GM06990 (cell line): ENCODE results near the gene ITPK1.

Source experiments
- DNase-seq: peaks from one replicate; pipeline ENCODE4 v3.0.0-alpha.2; 2011; ENCODE audit not compliant: insufficient read length; ENCODE audit errors: extremely low read depth
- H3K27me3 ChIP-seq: replicated peaks from 2 replicates; pipeline ENCODE4 v1.6.0; 2011; ENCODE audit warnings: low read length; ENCODE audit not compliant: control insufficient read depth, insufficient read depth
- H3K36me3 ChIP-seq: 2 replicates; pipeline ENCODE4 v1.5.1; 2011; ENCODE audit warnings: low read length; ENCODE audit not compliant: control insufficient read depth, insufficient read depth
- H3K4me3 ChIP-seq: replicated peaks from 2 replicates; pipeline ENCODE4 v1.5.1; 2011; ENCODE audit warnings: low read depth, mild to moderate bottlenecking, control low read depth, low read length
- CTCF ChIP-seq: IDR thresholded peaks from 2 replicates; pipeline ENCODE4 v1.5.1; 2011; ENCODE audit warnings: low read length, control low read depth, mild to moderate bottlenecking, inconsistent platforms; ENCODE audit not compliant: insufficient read depth, poor library complexity, severe bottlenecking

The ITPK1 gene

DNA sequence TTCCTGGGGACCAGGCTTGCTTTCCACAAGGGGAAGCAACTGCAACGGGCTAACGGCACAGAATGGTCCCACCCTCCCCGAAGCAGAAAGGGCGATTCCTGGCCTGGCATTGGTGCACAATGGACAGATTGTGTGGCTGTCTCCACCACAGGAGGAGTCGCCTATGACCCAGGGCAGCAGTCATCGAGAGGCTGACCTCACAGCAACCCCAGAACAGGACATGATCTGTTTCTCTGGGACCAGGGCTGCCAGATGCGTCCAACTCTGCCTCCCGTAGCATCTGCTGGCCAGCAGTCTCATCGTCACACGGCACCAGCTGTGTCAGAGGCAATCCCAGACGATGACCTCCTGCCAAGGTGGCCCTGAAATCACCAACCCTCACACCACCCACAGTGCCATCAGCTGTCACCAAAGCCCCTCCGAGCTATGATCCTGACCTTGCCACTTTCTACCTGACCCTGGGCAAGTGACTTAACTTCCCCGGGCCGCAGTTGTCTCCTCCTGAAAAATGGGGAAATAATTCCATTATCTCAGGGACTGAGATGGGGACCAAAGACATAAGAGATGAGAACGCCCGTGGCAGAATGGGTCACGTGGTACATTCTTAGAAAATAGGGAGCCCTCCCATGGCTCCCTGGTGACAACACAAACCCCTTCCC lies 106.1 kb downstream of the ITPK1 start:
- no peak for DNase-seq
- H3K36me3 ChIP-seq = no peaks in the 10 kb centered on the region; the same call in 1 of the 2 replicates
- no peaks in the 10 kb centered on the region for H3K27me3 ChIP-seq
- no peak for TF ChIP-seq CTCF
- H3K4me3 ChIP-seq = no peak overlapping the region

DNA sequence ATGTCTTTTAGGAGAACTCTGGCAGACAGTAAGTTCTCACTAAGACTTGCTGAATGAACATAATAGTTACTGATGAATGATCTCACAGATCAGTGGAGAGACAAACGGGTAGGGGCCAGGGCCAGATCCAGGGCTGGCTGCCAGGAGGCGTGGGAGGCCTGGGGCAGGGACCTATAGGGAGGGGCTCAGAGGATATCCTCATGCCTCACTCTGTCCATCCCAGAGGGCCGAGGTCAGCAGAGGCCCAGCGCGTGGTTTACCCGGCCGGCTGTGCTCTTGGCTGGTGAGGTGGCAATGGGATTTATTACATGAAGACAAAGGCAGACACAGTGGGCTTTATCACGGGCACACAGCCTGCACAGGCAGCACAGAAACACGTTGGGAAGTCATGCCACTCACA lies 107.3 kb downstream of the ITPK1 start:
- H3K4me3 ChIP-seq = no peak overlapping the region
- no peak for DNase-seq
- TF ChIP-seq CTCF = no peak
- no peaks in the 10 kb centered on the region; the same call in 1 of the 2 replicates for H3K36me3 ChIP-seq
- no peaks in the 10 kb centered on the region for H3K27me3 ChIP-seq

DNA sequence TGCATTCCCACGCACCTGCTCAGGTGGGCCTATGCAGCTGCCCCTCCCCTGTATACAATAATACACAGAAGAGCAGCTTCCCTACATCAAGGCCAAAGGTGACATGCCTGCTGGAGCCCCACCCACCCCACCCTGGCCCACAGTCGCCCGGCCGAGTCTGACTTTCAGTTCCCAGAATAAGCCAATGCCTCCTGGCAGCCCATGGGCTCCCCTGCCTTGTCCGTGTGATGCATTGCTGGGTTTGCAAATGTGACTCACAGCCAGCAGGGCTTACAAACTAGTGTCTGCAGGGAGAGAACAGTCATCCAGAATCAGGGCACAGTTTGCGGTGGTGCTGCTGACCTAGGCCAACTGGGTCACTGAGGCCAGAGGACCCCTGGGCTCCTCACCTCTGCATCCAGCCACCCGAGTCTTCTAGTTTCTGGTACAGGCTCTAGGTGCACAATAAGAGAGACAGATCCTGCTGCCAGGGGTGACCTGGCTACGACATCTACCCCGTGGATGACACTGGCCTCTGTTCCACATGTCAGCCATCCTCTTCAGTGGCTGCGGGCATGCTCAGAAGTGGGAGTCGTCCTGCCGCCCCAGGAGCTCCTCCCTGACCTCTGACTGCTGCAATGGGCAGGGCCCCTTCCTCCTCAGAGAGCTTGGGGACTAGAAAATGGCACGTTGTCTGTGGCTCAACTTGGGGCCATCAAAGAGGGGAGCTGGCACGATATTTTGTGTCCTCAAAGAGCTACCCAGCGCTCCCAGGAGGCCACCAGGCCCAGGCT lies 108.3 kb downstream of the ITPK1 start:
- TF ChIP-seq CTCF = no peak
- no peak overlapping the region for H3K4me3 ChIP-seq
- no peaks in the 10 kb centered on the region for H3K27me3 ChIP-seq
- no peaks in the 10 kb centered on the region; the same call in 1 of the 2 replicates for H3K36me3 ChIP-seq
- no peak for DNase-seq

DNA sequence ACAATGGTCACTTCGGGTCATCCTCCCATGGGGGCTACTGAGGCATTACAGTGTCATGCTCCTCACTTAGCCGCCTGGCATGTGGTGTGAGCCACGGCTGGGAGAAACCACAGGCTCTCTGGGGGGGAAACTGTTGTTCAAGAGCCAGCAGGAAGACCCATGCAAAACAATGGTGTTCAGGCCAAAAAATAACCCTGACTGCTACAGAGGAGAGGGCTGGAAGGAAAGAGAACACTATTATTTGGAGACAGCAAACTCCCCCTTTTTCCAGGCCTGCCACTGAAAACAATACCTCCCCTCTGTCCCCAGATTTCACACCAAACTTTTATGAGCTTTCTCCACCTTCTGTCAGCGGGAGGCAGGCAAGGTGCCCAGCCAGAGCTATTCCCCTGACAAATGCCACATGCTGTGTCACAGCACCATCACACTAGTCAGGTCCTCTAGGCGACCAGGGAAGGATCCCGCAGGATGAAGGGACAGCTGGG lies 109.1 kb downstream of the ITPK1 start:
- Histone ChIP-seq H3K27me3 (no peaks in the 10 kb centered on the region), H3K36me3 (no peaks in the 10 kb centered on the region; the same call in 1 of the 2 replicates), H3K4me3 (no peak overlapping the region)
- TF ChIP-seq CTCF = no peak
- DNase-seq = no peak

- Histone ChIP-seq H3K36me3 (no peaks in the 10 kb centered on the region; the same call in 1 of the 2 replicates), H3K4me3 (no peak overlapping the region), H3K27me3 (no peaks in the 10 kb centered on the region)
- no peak for TF ChIP-seq CTCF
- no peak for DNase-seq
These were observed 109.9 kb downstream of the ITPK1 start for GRCh38 chr14:93005838-93006237.
